Endodermal cell (in vitro differentiated cells): ENCODE data around the gene SRXN1. TPM values are rescaled to one million over a fixed set of nuclear protein-coding genes. Genes with fewer than 3 reads are reported as not detected.

ENCODE experiments used
- DNase-seq: peaks from one replicate; pipeline ENCODE4 v3.0.0-alpha.2; 2017
- H3K27ac ChIP-seq: 2 replicates; pipeline ENCODE4 v1.5.1; 2013; ENCODE audit warnings: mild to moderate bottlenecking, low read depth, low read length, moderate library complexity
- H3K27me3 ChIP-seq: 2 replicates; pipeline ENCODE4 v1.6.1; 2013; ENCODE audit warnings: mild to moderate bottlenecking, low read length, moderate library complexity; ENCODE audit not compliant: insufficient read depth, control insufficient read depth, poor library complexity, severe bottlenecking
- H3K36me3 ChIP-seq: 2 replicates; pipeline ENCODE4 v1.7.0; 2013; ENCODE audit warnings: mild to moderate bottlenecking, low read length, moderate library complexity; ENCODE audit not compliant: control insufficient read depth, insufficient read depth
- H3K4me1 ChIP-seq: one replicate; pipeline ENCODE4 v1.7.0; 2013; ENCODE audit warnings: low read length; ENCODE audit not compliant: control insufficient read depth, insufficient read depth
- H3K4me3 ChIP-seq: 2 replicates; pipeline ENCODE4 v1.5.1; 2013; ENCODE audit warnings: mild to moderate bottlenecking, low read length, moderate library complexity
- H3K9ac ChIP-seq: 2 replicates; pipeline ENCODE4 v1.6.1; 2013; ENCODE audit warnings: mild to moderate bottlenecking, low read length, moderate library complexity; ENCODE audit not compliant: poor library complexity, severe bottlenecking; ENCODE audit errors: extremely low read depth
- H3K9me3 ChIP-seq: 2 replicates; pipeline ENCODE4 v1.6.1; 2013; ENCODE audit warnings: mild to moderate bottlenecking, low read length, moderate library complexity; ENCODE audit not compliant: control insufficient read depth
- H3K27ac Mint-ChIP-seq: 2 replicates; pipeline ENCODE4 v1.8.0; 2020; ENCODE audit warnings: mixed read lengths
- H3K27me3 Mint-ChIP-seq: 2 replicates; pipeline ENCODE4 v1.8.0; 2021; ENCODE audit warnings: mild to moderate bottlenecking, mixed read lengths; ENCODE audit not compliant: insufficient read depth
- H3K36me3 Mint-ChIP-seq: 2 replicates; pipeline ENCODE4 v1.8.0; 2020; ENCODE audit warnings: low read depth, mixed read lengths
- H3K4me1 Mint-ChIP-seq: 2 replicates; pipeline ENCODE4 v1.8.0; 2020; ENCODE audit warnings: mixed read lengths
- H3K4me3 Mint-ChIP-seq: 2 replicates; pipeline ENCODE4 v1.8.0; 2020; ENCODE audit warnings: mild to moderate bottlenecking, moderate library complexity, mixed read lengths
- H3K9me3 Mint-ChIP-seq: 2 replicates; pipeline ENCODE4 v1.8.0; 2020; ENCODE audit warnings: mild to moderate bottlenecking, mixed read lengths
- WGBS, 2 experiments: methylation state at CpG; one replicate each; pipeline versions ENCODE4 v1.1.5 to v1.1.7; 2013; ENCODE audit warnings: missing lambda C conversion rate in 2 of 2, mixed read lengths in 1 of 2; ENCODE audit not compliant: insufficient coverage in 1 of 2, insufficient read length in 1 of 2; 5-methylcytosine and 5-hydroxymethylcytosine counted together
- total RNA-seq, 2 donors: library from RNA; stranded (reverse); fragmentation: NEBNext Ultra II Directional in 1 of 2; extraction: Animal tissue kit (Norgen Biotek cat#: 25700) in 1 of 2; gene quantifications; 2 replicates in 1 of 2; 3 replicates in 1 of 2; pipeline ENCODE4 v1.2.1, GENCODE V29; 2021
- TF ChIP-seq, protein P1 (sequence below): fragments of 200-600 bp; sonication (generic); conservative IDR thresholded peaks from 2 replicates; pipeline ENCODE4 v1.5.0; 2021; ENCODE audit warnings: antibody characterized with exemption, mild to moderate bottlenecking

Gene SRXN1
- total RNA-seq, 2 donors from 2014 or later, result 9.7 to 19.3 TPM

DNA sequence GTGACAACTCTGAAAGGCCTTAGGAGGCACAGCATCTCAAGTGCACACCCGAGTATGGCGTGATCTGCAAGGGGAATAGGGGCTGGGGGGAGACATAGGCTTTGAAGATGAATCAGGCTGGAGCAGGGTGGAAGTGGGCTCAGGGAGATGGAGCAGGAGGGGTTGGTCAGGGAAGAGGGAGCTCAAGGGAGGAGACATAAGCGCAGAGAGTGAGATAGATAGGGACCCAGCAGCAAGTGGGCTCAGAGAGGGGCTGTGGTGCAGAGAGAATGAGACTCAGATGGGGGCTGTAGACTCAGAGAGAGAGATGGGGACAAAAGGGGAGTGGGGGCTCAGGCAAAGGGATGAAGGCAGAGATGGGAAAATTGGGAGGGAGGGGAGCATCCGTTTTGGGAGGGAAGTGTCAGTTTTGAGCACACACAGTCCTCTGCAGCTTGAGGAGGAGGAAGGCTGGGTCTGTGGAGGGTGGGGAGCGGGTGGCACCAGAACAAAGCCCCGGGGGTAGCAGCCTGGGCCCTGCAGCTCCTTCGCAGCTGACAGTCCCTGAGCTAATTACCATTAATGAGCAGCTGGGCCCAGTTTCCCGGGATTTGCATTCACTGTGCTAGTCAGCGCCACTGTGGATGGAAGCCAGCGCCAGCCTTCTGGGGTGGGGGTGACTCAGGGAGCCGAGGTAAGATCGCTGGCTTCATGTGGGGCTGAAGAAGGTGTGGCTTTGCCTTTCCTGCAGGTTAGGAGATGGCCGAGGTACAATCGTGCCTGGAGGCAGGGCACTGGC lies 18.7 kb downstream of the SRXN1 start:
- Mint-ChIP-seq H3K27ac (no peak overlapping the region), H3K4me3 (no peak overlapping the region), H3K9me3 (no peaks in the 10 kb centered on the region), H3K36me3 (no peaks in the 10 kb centered on the region), H3K27me3 (peaks cover 5% of the 10 kb centered on the region), H3K4me1 (peaks cover 4% of the 10 kb centered on the region)
- 66 to 71% methylated on average over 9 to 13 of the region's 14 CpGs for WGBS, 2 experiments
- Histone ChIP-seq H3K4me3 (no peak overlapping the region), H3K36me3 (no peaks in the 10 kb centered on the region), H3K9me3 (no peaks in the 10 kb centered on the region), H3K9ac (no peak overlapping the region), H3K27me3 (no peaks in the 10 kb centered on the region), H3K4me1 (peaks cover 3% of the 10 kb centered on the region), H3K27ac (peak overlapping the region; percentile 78)
- DNase-seq, result no peak
- TF ChIP-seq, protein P1, sequence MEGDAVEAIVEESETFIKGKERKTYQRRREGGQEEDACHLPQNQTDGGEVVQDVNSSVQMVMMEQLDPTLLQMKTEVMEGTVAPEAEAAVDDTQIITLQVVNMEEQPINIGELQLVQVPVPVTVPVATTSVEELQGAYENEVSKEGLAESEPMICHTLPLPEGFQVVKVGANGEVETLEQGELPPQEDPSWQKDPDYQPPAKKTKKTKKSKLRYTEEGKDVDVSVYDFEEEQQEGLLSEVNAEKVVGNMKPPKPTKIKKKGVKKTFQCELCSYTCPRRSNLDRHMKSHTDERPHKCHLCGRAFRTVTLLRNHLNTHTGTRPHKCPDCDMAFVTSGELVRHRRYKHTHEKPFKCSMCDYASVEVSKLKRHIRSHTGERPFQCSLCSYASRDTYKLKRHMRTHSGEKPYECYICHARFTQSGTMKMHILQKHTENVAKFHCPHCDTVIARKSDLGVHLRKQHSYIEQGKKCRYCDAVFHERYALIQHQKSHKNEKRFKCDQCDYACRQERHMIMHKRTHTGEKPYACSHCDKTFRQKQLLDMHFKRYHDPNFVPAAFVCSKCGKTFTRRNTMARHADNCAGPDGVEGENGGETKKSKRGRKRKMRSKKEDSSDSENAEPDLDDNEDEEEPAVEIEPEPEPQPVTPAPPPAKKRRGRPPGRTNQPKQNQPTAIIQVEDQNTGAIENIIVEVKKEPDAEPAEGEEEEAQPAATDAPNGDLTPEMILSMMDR, result no peak

DNA sequence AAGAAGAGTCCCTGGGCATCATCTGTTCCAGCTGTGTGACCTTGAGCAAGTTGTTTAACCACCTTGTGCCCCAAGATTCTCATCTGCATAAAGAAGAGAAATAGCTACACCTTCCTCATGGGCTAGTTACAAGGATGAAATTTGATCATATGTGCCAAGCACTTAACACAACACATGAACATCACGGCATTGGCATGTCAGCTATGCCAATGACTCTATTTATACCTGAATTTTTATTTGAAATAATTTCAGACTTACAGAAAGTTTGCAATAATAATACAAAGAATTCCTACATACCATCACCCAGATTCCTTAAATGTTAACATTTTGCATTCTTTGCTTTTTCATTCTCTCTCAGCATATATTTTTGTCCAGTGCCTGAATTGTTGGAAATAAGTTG lies 21.9 kb downstream of the SRXN1 start:
- Mint-ChIP-seq H3K36me3 (no peaks in the 10 kb centered on the region), H3K27ac (no peak overlapping the region), H3K9me3 (no peaks in the 10 kb centered on the region), H3K4me1 (peaks cover 4% of the 10 kb centered on the region), H3K4me3 (no peak overlapping the region), H3K27me3 (peaks cover 3% of the 10 kb centered on the region)
- Histone ChIP-seq H3K27me3 (no peaks in the 10 kb centered on the region), H3K4me1 (peaks cover 3% of the 10 kb centered on the region), H3K9ac (no peak overlapping the region), H3K27ac (no peak overlapping the region), H3K9me3 (no peaks in the 10 kb centered on the region), H3K36me3 (no peaks in the 10 kb centered on the region), H3K4me3 (no peak overlapping the region)
- 83 to 100% methylated on average over 1 of the region's 1 CpG for WGBS, 2 experiments
- DNase-seq, result no peak
- TF ChIP-seq, protein P1, result no peak

DNA sequence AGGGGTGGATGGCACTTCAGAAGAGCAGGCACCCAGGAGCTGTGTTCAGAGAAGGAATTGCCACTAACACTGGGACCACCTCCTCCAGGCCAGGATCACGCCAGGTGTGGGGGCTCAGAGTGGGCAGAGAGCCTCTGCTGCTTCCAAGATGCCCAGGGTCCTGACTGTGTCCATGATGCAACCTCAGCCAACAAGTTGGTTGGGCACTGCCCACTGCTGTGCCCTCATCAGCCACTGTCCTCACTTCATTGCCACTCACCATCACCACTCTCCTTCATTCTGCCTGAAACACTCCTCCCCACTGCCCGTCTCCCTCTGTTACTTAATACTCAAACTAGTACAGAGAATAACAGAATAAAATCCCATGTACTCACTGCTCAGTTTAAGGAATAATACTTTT lies 26.4 kb downstream of the SRXN1 start:
- Mint-ChIP-seq H3K27ac (no peak overlapping the region), H3K9me3 (no peaks in the 10 kb centered on the region), H3K4me3 (no peak overlapping the region), H3K4me1 (peaks cover 13% of the 10 kb centered on the region), H3K27me3 (peaks cover 6% of the 10 kb centered on the region), H3K36me3 (no peaks in the 10 kb centered on the region)
- Histone ChIP-seq H3K9ac (no peak overlapping the region), H3K36me3 (no peaks in the 10 kb centered on the region), H3K4me1 (peaks cover 5% of the 10 kb centered on the region), H3K4me3 (no peak overlapping the region), H3K27me3 (no peaks in the 10 kb centered on the region), H3K27ac (no peak overlapping the region), H3K9me3 (no peaks in the 10 kb centered on the region)
- no peak for DNase-seq
- TF ChIP-seq, protein P1, result no peak
- WGBS, 2 experiments, result 88 to 94% methylated on average over 2 of the region's 2 CpGs
